GM13977 (cell line): ENCODE results near the gene SCAF8.
A peak's percentile ranks its signal among the peaks of the same experiment; 100 is the strongest.
"Not testable (repeated sequence)": the region's sequence is repeated elsewhere in the genome, so short reads cannot be mapped to it uniquely, and the experiment has no call there.

Experiments
- DNase-seq: peaks from one replicate; pipeline ENCODE4 v3.0.0; 2012; ENCODE audit warnings: low spot score
- CTCF ChIP-seq: IDR thresholded peaks from 2 replicates; pipeline ENCODE4 v1.5.1; 2012; ENCODE audit warnings: mild to moderate bottlenecking, control low read depth; ENCODE audit not compliant: insufficient read depth; ENCODE audit errors: extremely low read depth, missing control alignments
- in situ Hi-C: fragments of 300-500 bp; cut with MboI; formaldehyde crosslinking; loops from one replicate; pipeline ENCODE4 v1.12.0; 2022; ENCODE audit warnings: low sequenced_read_pairs, low pct_unique_long_range_greater_than_20kb, mixed read lengths, inconsistent platforms; ENCODE audit not compliant: unreplicated experiment

The SCAF8 gene

DNA sequence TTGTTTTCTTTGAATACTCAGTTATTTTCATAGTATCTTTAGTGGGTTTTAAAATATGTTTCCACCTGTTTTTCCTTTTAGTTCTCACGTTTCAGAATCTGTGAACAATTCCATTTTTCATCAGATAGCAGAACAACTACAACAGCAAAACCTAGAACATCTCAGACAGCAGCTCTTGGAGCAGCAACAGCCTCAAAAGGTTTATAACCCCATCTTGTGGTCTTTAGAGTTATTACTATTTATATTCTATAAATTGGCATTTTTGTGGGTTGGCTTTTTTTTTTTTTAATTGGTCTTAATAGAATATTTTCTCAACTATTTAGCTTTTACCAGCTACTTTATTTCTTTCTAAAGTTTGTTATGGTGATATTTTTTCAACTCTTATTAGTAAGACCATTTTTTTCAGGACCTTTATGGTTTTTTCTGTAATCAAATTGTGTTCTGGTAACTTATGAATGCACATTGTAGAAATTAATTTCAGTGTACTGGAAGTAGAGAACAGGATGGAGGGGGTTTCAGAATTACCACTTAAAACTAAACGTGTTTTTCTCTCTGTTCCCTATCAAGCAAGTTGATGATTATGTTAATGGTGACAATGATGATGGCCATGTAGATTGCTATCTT, 72.2 kb downstream of the SCAF8 start:
- peak; percentile 25 for DNase-seq
- peak; percentile 30 for TF ChIP-seq CTCF
- in situ Hi-C loops, result no loop called here

DNA sequence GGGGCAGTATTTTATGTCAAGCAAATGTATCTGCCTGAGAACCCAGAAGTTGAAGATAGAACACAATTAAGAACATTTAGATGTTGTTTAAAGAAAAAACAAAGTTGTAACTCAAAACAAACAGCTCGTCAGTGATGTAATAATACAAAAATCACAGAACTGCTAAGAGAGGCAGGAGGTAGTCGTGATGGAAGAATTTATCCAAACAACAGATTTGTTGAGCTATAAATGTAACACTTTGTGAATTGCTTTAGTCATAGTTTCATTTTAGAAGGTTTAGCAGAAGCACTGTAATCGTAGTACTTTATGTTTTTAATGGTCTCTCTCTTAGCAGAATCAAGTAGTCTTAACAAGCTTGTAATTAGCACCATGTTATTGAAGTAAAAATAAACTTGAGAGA, 73.6 kb downstream of the SCAF8 start:
- no peak for TF ChIP-seq CTCF
- in situ Hi-C loops, result no loop called here
- DNase-seq, result no peak

DNA sequence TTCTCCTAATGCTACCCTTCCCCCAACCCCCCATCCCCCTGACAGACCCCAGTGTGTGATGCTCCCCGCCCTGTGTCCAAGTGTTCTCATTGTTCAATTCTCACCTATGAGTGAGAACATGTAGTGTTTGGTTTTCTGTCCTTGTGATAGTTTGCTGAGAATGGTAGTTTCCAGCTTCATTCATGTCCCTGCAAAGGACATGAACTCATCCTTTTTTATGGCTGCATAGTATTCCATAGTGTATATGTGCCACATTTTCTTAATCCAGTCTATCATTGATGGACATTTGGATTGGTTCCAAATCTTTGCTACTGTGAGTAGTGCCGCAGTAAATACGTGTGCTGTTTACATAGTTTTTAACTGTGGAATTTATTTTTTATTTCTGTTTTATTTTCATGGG, 78.4 kb downstream of the SCAF8 start:
- in situ Hi-C loops, DNase-seq: not testable (repeated sequence)

GRCh38 chr6:154814063-154814462, 80.8 kb downstream of the SCAF8 start:
- no peak for DNase-seq
- in situ Hi-C loops, result no loop called here
- TF ChIP-seq CTCF, result no peak

DNA sequence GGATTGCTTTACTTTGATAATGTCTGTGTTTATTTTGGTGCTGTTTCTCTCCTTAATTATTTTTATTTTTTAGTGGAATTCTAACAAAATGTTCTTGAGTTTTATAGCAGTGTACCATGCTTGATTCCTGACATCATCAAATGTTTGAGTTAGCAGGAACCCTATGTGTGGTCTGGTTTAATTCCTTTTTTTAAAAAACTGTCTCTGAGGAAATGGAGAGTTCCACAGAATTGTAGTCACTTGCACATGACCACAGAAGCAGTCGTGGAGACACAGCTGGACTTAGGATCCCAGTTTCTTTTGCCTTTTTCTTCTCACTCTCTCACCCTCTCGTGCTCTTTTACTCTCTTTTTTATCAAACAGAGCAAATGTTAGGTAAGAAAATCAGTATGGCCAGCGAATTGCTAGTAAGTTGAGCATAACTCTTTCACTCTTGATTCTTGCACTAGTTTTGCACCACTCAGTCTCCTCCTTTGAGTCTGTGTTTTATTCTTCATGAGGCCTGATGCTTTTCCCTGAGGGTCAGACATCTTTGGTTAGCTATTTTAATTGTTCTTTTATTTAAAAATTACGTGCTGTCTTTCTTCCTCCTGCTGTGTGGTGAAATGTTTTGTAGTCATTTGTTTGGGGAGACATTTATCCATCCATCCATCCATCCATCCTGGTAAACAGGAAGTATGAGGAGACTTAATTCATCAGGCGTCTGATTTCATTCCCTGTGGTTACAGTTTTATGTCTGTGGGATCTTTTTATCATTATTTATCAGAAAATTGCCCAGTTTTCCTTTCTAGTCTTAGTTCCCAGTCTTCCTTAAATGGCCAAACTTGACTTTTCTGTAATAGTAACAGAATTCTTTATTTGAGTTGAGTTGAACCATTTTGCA, 83.0 kb downstream of the SCAF8 start:
- in situ Hi-C loops, result no loop called here
- TF ChIP-seq CTCF, result no peak
- no peak for DNase-seq

DNA sequence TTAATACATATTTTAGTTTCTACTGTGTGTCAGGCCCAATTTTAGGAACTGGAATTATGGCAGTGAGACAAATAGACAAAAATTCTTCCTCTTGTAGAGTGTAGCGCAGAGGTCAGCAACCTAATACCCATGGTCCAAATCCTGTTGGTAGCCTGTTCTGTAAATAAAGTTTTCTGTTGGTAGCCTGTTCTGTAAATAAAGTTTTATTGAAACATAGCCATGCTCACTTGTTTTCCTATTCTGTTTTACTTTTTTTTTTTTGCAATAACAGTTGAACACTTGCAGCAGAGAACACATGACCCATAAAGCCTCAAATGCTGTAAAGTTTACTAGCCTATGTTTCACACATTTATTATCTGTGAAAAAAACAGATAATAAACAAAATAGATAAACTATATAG, 87.9 kb downstream of the SCAF8 start:
- in situ Hi-C loops, result no loop called here
- no peak for TF ChIP-seq CTCF
- no peak for DNase-seq

GRCh38 chr6:154821638-154822037, 88.4 kb downstream of the SCAF8 start:
- no peak for TF ChIP-seq CTCF

More at GRCh38 chr6:154821638-154822037, 88.4 kb downstream of the SCAF8 start:
- in situ Hi-C loops, result no loop called here
- DNase-seq, result no peak
